Embryonic facial prominence (tissue), 1 donor: ENCODE measurements around the gene PARD6A.
A peak's percentile ranks its signal among the peaks of the same experiment; 100 is the strongest.

Experiments
- DNase-seq: peaks from one replicate; pipeline ENCODE4 v3.0.0-alpha.2; 2016; ENCODE audit errors: extremely low spot score

Gene PARD6A

GRCh38 chr16:67666559-67667452, 6.0 kb downstream of the PARD6A start, which contains the start of the genes C16orf86 and ENKD1:
C16orf86 (plus strand) TSS chr16:67666814; CDS start chr16:67666971, 157 bp downstream.
ENKD1 (minus strand) TSS chr16:67666750; CDS start chr16:67666442, 308 bp downstream.
- no peak for DNase-seq

DNA sequence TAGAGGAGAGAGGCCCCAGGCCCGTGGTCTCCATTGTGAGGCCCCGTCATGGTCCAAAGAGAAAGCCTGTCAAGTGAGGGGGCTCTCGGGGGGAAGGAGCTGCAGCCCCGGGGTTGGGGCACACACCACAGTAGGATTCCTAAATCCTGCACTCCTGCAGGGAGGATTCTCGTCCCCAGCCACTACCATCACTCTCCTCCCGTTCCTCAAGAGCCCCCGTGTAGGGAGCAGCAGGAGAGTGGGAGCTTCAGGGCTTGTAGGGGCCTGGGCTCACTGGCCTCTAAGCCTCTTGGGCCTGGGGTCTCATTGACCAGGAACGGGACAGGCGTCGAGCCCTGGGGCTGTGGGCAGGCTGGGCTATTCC, 6.7 kb downstream of the PARD6A start:
- no peak for DNase-seq

DNA sequence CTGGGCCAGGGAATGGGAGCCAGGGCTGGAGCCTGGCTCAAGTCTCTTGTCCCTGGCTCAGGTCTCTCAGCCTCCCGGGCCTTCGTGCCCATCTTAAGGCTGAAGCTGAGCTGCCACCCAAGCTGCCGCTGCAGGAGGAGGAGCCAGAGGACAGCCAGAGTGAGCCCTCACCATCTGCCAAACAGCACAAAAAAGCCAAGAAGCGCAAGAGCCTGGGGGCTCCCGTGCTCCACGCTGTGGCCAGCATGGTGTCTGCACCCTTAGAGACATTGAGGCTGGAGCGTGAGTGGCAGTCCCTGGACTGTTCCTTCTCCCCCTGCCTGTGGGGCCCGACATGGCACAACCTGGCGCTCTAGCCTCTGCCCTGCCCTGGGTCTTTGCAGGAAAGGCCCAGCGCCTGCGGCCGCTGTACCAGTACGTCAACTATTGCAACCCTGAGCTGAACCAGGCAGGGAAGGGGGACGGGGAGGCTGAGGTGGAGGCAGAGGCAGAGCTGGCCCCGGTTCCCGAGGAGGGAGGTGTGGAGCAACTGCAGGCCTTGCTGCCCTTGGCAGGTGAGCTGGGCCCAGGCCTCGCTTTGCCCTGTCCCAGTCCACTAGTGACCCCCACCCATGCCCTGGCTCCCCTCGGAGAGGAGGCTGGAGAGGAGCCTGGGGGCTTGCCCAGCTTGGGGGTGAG, 7.2 kb downstream of the PARD6A start:
- DNase-seq, result peak; percentile 73

GRCh38 chr16:67668495-67669157, 7.9 kb downstream of the PARD6A start:
- DNase-seq, result no peak

DNA sequence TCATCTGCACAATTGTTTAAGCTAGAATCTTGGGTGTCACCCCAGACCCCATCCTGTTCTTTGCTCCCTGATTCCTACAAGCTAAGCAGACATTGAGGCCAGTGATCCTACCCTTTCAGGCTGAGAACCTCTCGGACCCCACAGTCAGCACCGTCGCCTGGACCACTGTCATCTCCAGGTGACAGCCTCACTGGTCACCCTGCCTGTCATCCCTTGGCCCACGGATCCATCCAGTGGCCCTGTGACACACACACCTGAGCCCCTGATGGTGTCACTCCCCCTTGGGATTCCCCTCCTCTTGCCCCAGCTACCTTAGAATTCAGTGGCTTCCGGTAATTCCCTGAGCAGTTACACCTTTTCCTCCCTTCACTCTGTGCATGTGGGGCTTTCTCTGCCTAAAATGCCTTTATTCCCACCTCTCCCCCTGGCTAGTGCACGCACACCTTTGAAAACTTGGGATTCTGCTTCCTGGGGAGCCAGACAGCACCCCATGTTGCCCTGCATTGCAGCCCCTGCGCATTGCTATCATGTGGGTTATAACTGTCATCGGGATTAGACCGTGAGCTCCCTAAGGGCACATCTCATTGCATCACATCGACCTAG, 8.8 kb downstream of the PARD6A start:
- no peak for DNase-seq

DNA sequence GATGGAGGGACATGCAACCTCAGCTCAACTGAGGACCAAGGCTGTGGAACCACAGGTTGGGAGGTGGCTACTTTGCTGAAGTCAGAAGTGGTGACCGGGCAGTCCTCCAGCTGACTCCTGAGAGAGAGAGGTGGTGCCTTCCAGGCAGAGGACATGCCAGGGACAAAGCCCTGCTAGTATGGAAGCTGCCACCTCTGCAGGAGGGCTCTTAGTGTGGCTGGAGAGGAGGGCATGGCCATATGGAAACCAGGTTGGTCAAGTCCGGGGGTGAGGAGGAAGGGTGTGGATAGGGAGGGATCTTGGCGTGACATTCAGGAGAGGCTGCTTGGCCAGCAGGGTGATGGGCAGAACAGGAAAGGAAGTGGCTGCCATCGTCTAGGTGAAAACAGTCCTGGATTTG, 11.5 kb downstream of the PARD6A start:
- DNase-seq, result no peak

DNA sequence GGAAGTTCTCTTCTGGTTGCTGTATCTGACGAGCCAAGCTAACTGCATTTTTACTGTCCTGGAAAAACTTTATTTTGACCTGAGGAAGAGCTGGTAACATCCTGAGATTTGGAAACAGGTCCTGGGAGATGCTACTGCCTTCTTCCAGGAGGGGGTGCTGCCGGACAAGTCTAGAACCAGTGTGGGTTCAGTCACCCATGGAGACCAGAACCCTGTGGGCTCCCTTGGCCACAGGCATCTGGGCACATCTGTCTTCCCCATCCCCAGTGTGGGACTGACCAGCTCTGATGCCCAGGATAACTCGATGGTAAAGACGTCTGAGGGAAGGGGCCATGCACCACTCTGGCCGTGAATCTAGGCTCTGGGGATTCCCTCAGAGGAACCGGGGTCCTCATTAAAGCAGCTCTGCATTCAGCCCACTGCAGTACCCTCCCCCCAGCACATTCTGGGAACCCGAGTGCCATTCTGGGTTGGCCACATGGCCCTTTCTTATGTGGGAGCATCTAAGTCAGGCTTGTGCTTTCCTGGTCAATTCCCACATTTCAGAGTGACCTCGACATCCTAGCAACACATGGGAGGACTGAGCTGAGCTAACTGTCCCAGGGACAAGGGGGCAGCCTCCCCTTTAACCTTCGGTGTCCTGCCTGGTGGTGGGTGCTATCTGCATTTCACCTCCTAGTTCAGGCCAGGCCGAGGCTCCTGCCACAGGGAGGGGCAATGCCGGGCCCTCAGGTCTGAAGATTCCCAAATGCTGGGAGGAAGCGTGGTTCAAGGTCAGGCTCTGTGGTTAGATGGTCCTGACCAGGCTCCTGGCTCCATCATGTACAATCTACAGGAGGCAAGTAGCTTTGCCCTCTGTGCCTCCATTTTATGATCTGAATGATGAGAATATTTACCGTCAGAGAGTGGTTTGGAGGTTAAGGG, 12.2 kb downstream of the PARD6A start:
- DNase-seq, result no peak

DNA sequence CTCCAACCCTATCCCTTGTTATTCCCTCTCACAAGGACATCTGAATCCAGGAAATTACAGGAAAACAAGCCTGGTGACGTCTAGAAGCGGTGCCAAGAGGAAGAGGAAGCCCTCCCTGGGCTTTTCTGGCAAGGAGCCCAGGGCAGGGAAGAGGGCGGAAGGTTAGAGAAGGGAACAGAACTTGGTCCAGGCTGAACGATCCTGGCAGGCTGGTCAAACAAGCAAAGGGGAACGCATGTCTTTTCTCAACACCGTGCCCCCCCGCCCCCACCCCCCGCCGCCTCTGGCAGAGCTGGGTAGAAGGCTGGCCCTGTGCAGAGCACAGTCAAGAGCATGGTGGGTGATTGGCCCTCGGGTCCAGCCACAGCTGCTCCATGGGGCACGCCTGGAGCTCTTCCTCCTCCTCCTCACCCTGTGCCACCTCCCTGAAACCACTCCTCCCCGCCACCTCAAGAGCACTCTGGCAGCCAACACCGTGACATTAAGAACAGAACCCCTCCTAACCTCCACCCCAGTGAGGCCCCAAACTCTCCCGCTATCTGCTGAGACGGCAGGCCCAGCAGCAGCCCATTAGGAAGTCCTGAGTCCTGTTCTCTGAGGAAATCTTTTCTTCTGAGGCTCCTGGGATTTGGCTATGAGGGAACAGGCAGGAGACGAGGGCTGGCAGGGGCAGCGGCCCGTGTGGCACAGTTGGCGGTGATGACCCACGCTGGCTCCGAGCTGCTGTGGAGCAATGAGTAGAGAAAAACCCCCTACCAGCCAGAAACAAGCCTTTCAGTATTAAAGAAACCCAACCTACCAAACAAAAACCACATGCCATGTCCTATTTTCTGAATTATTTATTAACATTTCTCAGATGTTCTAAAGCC, 13.2 kb downstream of the PARD6A start:
- no peak for DNase-seq

GRCh38 chr16:67674851-67675578, 14.3 kb downstream of the PARD6A start:
- no peak for DNase-seq

DNA sequence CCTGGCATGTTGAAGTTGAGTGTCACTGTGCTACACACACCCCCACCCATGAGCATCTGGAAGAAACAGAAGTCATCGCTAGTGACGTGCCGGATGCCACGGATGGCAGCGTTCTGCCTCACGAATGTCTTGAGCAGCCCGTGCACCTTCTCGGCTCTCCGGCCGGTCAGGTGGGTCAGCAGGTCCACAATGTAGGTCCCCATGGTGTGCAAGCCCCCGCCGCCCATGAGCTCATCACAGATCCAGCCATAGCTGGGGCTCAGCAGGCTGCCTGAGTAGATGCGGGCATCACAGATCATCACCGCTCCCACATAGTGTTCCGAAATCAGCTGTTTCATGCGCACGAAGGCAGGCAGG, 14.8 kb downstream of the PARD6A start:
- no peak for DNase-seq

DNA sequence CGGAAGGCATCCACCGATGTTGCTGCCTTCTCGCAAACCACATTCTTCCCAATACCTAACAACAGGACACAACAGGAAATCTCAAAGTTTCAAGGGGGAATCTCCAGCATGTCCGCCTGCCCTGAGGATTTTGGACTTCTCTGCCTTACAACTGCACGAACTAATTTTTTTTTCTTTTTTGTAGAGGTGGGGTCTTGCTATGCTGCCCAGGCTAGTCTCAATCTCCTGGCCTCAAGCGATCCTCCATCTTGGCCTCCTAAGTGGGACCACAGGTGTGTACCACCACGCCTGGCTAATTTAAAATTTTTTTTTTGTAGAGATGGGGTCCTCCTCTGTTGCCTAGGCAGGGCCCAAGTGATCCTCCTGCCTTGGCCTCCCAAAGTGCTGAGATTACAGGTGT, 15.2 kb downstream of the PARD6A start:
- DNase-seq, result no peak

GRCh38 chr16:67676516-67676915, 15.8 kb downstream of the PARD6A start:
- no peak for DNase-seq

DNA sequence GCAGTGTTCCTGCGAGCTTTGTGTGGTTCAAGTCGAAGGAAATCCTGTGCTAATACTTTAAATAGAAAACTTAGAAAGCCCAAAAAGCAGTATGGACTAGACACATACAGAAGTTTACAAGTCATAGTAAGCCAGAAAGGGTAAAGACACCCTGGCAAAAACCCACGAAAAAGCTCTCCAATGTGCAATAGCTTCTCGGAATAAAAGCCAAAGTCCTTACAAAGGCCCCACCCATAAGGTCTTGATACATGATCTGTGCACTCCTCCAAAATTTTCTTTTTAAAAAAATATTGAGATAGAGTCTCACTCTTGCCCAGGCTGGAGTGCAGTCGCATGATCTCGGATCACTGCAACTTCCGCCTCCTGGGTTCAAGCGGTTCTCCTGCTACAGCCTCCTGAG, 16.2 kb downstream of the PARD6A start:
- no peak for DNase-seq

- DNase-seq, result no peak
Observed at GRCh38 chr16:67677712-67678111, 17.0 kb downstream of the PARD6A start.

DNA sequence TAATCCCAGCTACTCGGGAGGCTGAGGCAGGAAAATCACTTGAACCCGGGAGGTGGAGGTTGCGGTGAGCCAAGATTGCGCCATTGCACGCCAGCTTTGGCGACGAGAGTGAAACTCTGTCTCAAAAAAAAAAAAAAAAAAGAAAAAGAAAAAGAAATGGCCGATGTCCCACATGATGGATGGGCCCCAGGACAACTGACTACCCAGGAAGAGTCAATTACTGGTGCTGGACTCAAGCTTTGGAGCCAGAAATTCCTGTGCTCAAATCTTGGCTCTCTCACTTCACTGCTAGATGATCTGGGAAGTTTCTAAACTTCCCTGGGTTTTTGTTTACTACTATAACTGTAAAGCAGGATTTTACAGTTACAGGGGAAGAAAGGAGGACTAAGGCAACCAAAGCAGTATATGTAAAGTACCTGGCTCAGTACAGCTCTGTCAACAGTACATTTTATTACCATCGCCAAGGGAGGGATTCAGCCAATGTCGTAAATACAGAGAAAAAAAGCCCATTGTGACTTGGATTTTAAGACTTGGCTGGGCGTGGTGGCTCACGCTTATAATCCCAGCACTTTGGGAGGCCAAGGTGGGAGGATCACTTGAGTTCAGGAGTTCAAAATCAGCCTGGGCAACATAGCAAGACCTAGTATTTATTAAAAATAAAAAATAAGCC, 17.7 kb downstream of the PARD6A start:
- no peak for DNase-seq

GRCh38 chr16:67679935-67680897, 19.5 kb downstream of the PARD6A start:
- DNase-seq, result no peak

- no peak for DNase-seq
Observed at GRCh38 chr16:67683767-67684166, 23.0 kb downstream of the PARD6A start.
